ENCODE data around the gene ZBED4.

GRCh38 chr22:49853981-49854831 lies 562 bp downstream of the ZBED4 start:
- TF ChIP-seq POLR2AphosphoS5 (IDR thresholded peaks at IDR 0.05) (peak in 2 of 3 donors; percentile 18 to 27), CTCF (IDR thresholded peaks at IDR 0.05 in 8 of 11, conservative IDR thresholded peaks at IDR 0.05 in 3 of 11) (no peak)

Data from spleen (tissue), 7 donors.